ENCODE data around the gene SMAD3. TPM values are rescaled to one million over a fixed set of nuclear protein-coding genes. Genes with fewer than 3 reads are reported as not detected.
A peak's percentile ranks its signal among the peaks of the same experiment; 100 is the strongest.

Gene SMAD3
- total and polyA plus RNA-seq, 2 of the 4 experiments (the other 2 are of a cell fraction): 71.0 to 177 TPM

- Histone ChIP-seq H2BK120ac (ENCODE audit: low read depth, low read length) (peak overlapping the region; percentile 63), H3K9ac (ENCODE audit: low read depth, low read length) (peak overlapping the region; percentile 7; the same call in 1 of the 2 replicates), H3K56ac (ENCODE audit: extremely low read depth, insufficient read depth, low read length) (peak overlapping the region; percentile 3), H3K27ac (ENCODE audit: insufficient read depth, low read length) (peak overlapping the region; percentile 65), H2AFZ (replicated peaks; ENCODE audit: low read length, poor library complexity) (no peak overlapping the region), H3K18ac (ENCODE audit: low read depth, low read length) (peak overlapping the region; percentile 10; the same call in 1 of the 2 replicates), H3K27me3 (ENCODE audit: control insufficient read depth, insufficient read depth, low read length) (no peaks in the 10 kb centered on the region), H3K9me3 (ENCODE audit: control insufficient read depth, insufficient read depth, low read length) (no peaks in the 10 kb centered on the region), H3K79me1 (ENCODE audit: low read depth in 1 of 2, low read length in 2 of 2) (peaks cover 6 to 92% of the 10 kb centered on the region in 2 experiments; a peak in 2 of 4 replicates), H2AK5ac (ENCODE audit: low read depth, low read length) (peak overlapping the region; percentile 88), H3K4ac (ENCODE audit: low read depth, low read length) (peak overlapping the region; percentile 76), H2BK15ac (ENCODE audit: low read depth, low read length) (0 out of 3 replicates have a peak overlapping the region, but pooled peaks have one; percentile 0), H3K9me1 (ENCODE audit: insufficient read depth, low read length) (peaks cover 70% of the 10 kb centered on the region), H3K23ac (ENCODE audit: low read depth, low read length) (peak overlapping the region; percentile 81), H3K4me3 (ENCODE audit: insufficient read depth, low read depth, low read length) (no peak overlapping the region), H4K91ac (ENCODE audit: insufficient read depth, low read depth, low read length) (peak overlapping the region; percentile 48; the same call in 1 of the 2 replicates), H4K20me1 (ENCODE audit: insufficient read depth, low read length) (peaks cover 97% of the 10 kb centered on the region), H3K4me2 (ENCODE audit: low read depth, low read length) (peak overlapping the region; percentile 32), H2AK9ac (replicated peaks; ENCODE audit: low read depth, low read length, poor library complexity) (peak overlapping the region; percentile 33), H4K8ac (ENCODE audit: low read depth in 2 of 2, low read length in 2 of 2) (peak overlapping the region in 1 of 2 experiments; percentile 58; a peak in 1 of 4 replicates), H3K14ac (replicated peaks; ENCODE audit: low read depth, low read length) (peak overlapping the region; percentile 67), H4K5ac (ENCODE audit: low read depth, low read length) (no peak overlapping the region), H2BK5ac (ENCODE audit: low read depth, low read length, poor library complexity, severe bottlenecking) (peak overlapping the region; percentile 65), H3K36me3 (ENCODE audit: control insufficient read depth, insufficient read depth, low read length) (peaks cover 62% of the 10 kb centered on the region), H3K4me1 (ENCODE audit: control insufficient read depth, insufficient read depth, low read length) (peaks cover 62% of the 10 kb centered on the region), H2BK20ac (ENCODE audit: low read depth, low read length) (peak overlapping the region; percentile 40; the same call in 1 of the 2 replicates)
- ChIA-PET POLR2A (ENCODE audit: unreplicated experiment) (no interaction called here), CTCF (interaction anchor here (0.9 to 1.1 kb wide), 2 partner anchors 12 to 29 kb away, joined by 3 to 4 read pairs; no protein-coding TSS in a partner anchor)
- in situ Hi-C loops (cut with MboI; ENCODE audit: low sequenced_read_pairs): no loop called here
- BruUV-seq (replicated peaks): no TSS peak
- dilution Hi-C loops (cut with HindIII; ENCODE audit: low sequenced_read_pairs, unreplicated experiment): no loop called here
- intact Hi-C loops (cut with micrococcal nuclease): no loop called here
- DNase-seq: peak; percentile 84
- WGBS, 2 experiments (ENCODE audit: extremely low coverage in 2 of 2, insufficient read length in 1 of 2): no CpG with 5 or more reads among the region's 10 CpGs
- peak; percentile 8 for ATAC-seq (ENCODE audit: low read depth)
- no peak for TF ChIP-seq BHLHE40 (IDR thresholded peaks at IDR 0.05; ENCODE audit: low read depth, low read length)
- TF ChIP-seq FOS (IDR thresholded peaks at IDR 0.05; ENCODE audit: low read depth, low read length): no peak
- TF ChIP-seq, protein P1, sequence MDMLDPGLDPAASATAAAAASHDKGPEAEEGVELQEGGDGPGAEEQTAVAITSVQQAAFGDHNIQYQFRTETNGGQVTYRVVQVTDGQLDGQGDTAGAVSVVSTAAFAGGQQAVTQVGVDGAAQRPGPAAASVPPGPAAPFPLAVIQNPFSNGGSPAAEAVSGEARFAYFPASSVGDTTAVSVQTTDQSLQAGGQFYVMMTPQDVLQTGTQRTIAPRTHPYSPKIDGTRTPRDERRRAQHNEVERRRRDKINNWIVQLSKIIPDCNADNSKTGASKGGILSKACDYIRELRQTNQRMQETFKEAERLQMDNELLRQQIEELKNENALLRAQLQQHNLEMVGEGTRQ (IDR thresholded peaks at IDR 0.05; ENCODE audit: low read depth, low read length): no peak
- TF ChIP-seq, protein P2, sequence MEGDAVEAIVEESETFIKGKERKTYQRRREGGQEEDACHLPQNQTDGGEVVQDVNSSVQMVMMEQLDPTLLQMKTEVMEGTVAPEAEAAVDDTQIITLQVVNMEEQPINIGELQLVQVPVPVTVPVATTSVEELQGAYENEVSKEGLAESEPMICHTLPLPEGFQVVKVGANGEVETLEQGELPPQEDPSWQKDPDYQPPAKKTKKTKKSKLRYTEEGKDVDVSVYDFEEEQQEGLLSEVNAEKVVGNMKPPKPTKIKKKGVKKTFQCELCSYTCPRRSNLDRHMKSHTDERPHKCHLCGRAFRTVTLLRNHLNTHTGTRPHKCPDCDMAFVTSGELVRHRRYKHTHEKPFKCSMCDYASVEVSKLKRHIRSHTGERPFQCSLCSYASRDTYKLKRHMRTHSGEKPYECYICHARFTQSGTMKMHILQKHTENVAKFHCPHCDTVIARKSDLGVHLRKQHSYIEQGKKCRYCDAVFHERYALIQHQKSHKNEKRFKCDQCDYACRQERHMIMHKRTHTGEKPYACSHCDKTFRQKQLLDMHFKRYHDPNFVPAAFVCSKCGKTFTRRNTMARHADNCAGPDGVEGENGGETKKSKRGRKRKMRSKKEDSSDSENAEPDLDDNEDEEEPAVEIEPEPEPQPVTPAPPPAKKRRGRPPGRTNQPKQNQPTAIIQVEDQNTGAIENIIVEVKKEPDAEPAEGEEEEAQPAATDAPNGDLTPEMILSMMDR (conservative IDR thresholded peaks at IDR 0.05; ENCODE audit: low read depth, low read length): peak; percentile 27; the same call in 1 of the 2 replicates
- no peak for TF ChIP-seq RFX5 (IDR thresholded peaks at IDR 0.05; ENCODE audit: low read depth, low read length)
- TF ChIP-seq NFE2L2 (IDR thresholded peaks at IDR 0.05; ENCODE audit: low read depth, low read length): peak; percentile 36; the same call in 1 of the 2 replicates
- peak; percentile 37; the same call in 1 of the 2 replicates for TF ChIP-seq SMC3 (IDR thresholded peaks at IDR 0.05; ENCODE audit: low read depth, low read length)
- no peak for TF ChIP-seq MAFK (IDR thresholded peaks at IDR 0.05; ENCODE audit: low read depth, low read length)
- TF ChIP-seq POLR2A (IDR thresholded peaks at IDR 0.05; ENCODE audit: low read depth, low read length): no peak
- TF ChIP-seq ELK1 (IDR thresholded peaks at IDR 0.05; ENCODE audit: borderline replicate concordance, low read depth, low read length): no peak
- TF ChIP-seq RAD21 (IDR thresholded peaks at IDR 0.05; ENCODE audit: low read length): peak; percentile 44
- TF ChIP-seq CEBPB (IDR thresholded peaks at IDR 0.05; ENCODE audit: low read depth, low read length): no peak
- TF ChIP-seq MXI1 (IDR thresholded peaks at IDR 0.05; ENCODE audit: borderline replicate concordance, low read depth, low read length): no peak
- TF ChIP-seq RCOR1 (IDR thresholded peaks at IDR 0.05; ENCODE audit: insufficient replicate concordance, low read length): no peak
- no peak; the same call in 1 of the 2 replicates for TF ChIP-seq MAZ (IDR thresholded peaks at IDR 0.05; ENCODE audit: borderline replicate concordance, low read depth, low read length)
Observed at GRCh38 chr15:67080900-67081431, 15.6 kb downstream of the SMAD3 start.
